ENCODE measurements around the gene POLA1.

Gene POLA1

DNA sequence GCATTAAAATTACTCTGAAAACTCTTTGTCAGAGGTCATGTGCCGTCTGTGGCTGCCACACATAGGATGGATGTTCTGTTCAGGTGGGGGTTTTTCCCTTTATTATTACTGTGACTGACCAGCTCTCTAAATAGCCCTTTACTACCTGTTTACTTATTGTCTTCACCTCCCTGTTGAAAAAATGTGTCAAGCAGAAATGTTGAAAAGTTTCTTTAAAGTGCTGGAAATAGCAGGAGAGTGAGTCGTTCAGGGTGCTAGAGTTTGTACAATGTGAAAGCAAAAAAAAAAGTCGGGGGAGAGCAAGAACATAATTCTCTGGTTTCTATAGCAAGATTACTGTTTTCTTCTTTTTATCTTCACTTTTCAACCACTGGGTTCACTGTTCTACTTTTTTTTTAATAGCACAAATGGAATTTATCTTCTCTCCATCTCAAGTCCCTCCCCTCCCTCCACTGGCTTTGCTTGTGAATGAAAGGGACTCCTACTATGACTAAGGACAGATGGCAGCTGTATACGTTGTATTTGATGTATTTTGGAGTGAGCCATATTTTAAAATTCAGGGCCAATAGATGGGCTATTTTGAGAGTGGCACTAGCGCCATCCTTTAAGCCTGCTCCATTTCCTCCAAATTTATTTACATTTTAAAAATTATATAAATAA is 288.7 kb downstream of the POLA1 start:
- DNase-seq = no peak
- no peaks in the 10 kb centered on the region for H3K9me3 Mint-ChIP-seq
- no peaks in the 10 kb centered on the region for H3K4me1 Mint-ChIP-seq
- no peak overlapping the region for H3K4me3 Mint-ChIP-seq
- peaks cover 14% of the 10 kb centered on the region for H3K36me3 Mint-ChIP-seq (ENCODE audit: low read depth)
- H3K27me3 Mint-ChIP-seq = no peaks in the 10 kb centered on the region
- ATAC-seq = no peak
- no peak overlapping the region for H3K27ac Mint-ChIP-seq

GRCh38 chrX:24983931-24984330 is 290.2 kb downstream of the POLA1 start:
- Mint-ChIP-seq H3K4me1 (no peaks in the 10 kb centered on the region), H3K27me3 (no peaks in the 10 kb centered on the region), H3K36me3 (ENCODE audit: low read depth) (peaks cover 18% of the 10 kb centered on the region), H3K9me3 (no peaks in the 10 kb centered on the region), H3K4me3 (no peak overlapping the region), H3K27ac (no peak overlapping the region)
- ATAC-seq (no peak), DNase-seq (no peak)

GRCh38 chrX:24985120-24985519 is 291.4 kb downstream of the POLA1 start:
- Mint-ChIP-seq H3K27ac (no peak overlapping the region), H3K9me3 (no peaks in the 10 kb centered on the region), H3K4me1 (no peaks in the 10 kb centered on the region)

DNA sequence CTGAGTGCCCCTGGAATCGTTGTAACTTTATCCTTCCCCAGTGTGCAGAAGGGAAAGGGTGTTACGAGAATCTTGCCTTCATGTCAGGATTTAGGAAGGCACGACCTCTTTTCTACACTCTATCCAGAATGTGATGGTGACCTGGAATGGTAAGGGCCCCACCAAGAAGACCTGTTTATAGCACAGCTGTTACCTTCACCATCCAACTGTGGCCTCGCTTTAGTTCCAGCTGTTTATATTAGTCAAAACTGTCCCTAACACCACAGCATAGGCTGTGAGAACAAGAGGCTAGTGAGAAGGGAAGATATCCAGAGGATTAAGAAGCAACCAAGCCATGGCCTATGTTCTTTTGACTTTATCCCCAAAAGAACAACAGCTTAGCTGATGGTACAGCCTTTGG is 294.0 kb downstream of the POLA1 start:
- Mint-ChIP-seq H3K4me3 (no peak overlapping the region), H3K36me3 (ENCODE audit: low read depth) (peaks cover 13% of the 10 kb centered on the region), H3K27me3 (no peaks in the 10 kb centered on the region), H3K9me3 (no peaks in the 10 kb centered on the region), H3K4me1 (no peaks in the 10 kb centered on the region), H3K27ac (no peak overlapping the region)
- DNase-seq = no peak
- ATAC-seq = no peak

More at GRCh38 chrX:24985120-24985519, 291.4 kb downstream of the POLA1 start:
- Mint-ChIP-seq H3K4me3 (no peak overlapping the region), H3K27me3 (no peaks in the 10 kb centered on the region), H3K36me3 (ENCODE audit: low read depth) (peaks cover 10% of the 10 kb centered on the region)
- DNase-seq (no peak), ATAC-seq (no peak)

- Mint-ChIP-seq H3K27me3 (no peaks in the 10 kb centered on the region), H3K4me1 (no peaks in the 10 kb centered on the region), H3K36me3 (ENCODE audit: low read depth) (peaks cover 17% of the 10 kb centered on the region), H3K4me3 (no peak overlapping the region), H3K9me3 (no peaks in the 10 kb centered on the region), H3K27ac (no peak overlapping the region)
- no peak for DNase-seq
- ATAC-seq = no peak
Observed at GRCh38 chrX:24988314-24988713, 294.6 kb downstream of the POLA1 start.

DNA sequence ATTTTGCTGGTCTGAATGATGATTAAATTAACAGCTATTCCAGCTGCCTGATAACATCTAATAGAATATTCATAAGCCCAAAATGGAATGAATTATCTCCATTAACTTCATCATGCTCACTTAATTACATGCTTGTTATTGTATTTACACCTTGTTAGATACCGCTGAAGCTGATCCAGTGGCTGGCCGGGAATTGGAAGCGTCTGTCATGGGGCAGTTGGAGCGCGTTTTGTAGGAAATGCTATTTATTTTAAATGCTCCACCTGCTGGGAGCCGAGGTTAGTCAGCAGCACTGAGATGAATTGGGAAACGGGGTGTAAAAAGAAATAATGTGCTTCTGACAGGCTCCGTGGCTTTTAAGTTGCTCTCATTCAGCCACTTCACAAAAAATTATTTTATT is 296.8 kb downstream of the POLA1 start:
- Mint-ChIP-seq H3K27ac (no peak overlapping the region), H3K4me3 (no peak overlapping the region), H3K9me3 (no peaks in the 10 kb centered on the region), H3K4me1 (no peaks in the 10 kb centered on the region), H3K27me3 (no peaks in the 10 kb centered on the region), H3K36me3 (ENCODE audit: low read depth) (peaks cover 18% of the 10 kb centered on the region)
- DNase-seq (no peak), ATAC-seq (no peak)

GRCh38 chrX:24993879-24994278 is 300.2 kb downstream of the POLA1 start:
- H3K36me3 Mint-ChIP-seq (ENCODE audit: low read depth) = peaks cover 9% of the 10 kb centered on the region
- H3K27ac Mint-ChIP-seq = no peak overlapping the region
- ATAC-seq (no peak), DNase-seq (no peak)
- H3K4me1 Mint-ChIP-seq = no peaks in the 10 kb centered on the region
- no peak overlapping the region for H3K4me3 Mint-ChIP-seq
- H3K9me3 Mint-ChIP-seq = no peaks in the 10 kb centered on the region
- H3K27me3 Mint-ChIP-seq = no peaks in the 10 kb centered on the region

DNA sequence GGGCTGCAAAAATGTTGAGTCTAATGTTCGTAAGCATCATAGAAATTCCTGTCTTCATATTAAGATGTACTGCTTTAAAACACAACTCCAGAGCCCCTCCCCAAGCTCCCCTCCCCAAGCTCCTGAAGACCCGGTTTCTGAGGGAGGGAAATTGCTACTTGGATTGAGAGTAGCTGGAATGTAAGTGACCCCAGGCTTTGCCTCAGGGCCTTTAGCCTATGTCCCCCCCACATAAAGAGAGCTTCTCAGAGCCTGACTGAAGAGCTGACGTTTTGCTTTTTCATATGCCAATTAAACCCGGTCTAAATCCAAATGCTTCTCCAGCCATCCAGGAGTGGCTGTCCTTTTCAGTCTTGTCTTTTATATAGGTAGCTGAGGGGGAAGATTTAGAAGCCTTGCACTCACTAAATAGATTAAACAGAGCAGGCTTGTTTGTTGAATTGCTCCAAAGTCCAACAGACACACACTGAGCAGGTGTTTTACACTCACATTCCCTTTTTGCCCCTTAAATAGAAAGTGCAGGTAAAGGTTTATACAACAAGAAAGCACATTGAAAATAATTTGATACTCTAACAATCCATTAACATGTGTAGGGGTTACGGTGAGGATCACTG is 302.5 kb downstream of the POLA1 start:
- Mint-ChIP-seq H3K27ac (no peak overlapping the region), H3K4me1 (no peaks in the 10 kb centered on the region), H3K36me3 (ENCODE audit: low read depth) (peaks cover 9% of the 10 kb centered on the region), H3K27me3 (no peaks in the 10 kb centered on the region), H3K4me3 (no peak overlapping the region), H3K9me3 (no peaks in the 10 kb centered on the region)
- ATAC-seq (no peak), DNase-seq (no peak)

DNA sequence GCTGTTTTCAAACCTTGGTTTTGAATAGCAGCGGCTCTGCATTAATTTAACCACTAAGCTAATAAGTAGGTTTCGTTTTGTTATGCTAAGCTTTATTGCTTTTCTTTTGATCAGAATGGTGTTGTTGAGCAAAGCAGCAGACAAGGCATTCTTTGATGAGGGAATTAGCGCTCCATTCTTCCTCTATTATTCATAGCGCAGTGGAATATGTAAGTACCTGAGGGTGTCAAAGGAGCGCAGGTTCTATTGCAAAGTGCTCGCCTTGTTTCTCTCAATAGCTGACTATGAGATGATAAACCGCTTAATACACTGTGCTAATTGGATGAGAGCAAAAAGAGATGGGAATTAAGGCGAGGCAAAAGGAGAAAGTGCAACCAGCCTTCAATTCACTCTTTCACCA is 305.8 kb downstream of the POLA1 start:
- H3K9me3 Mint-ChIP-seq = no peaks in the 10 kb centered on the region
- H3K36me3 Mint-ChIP-seq (ENCODE audit: low read depth) = peaks cover 2% of the 10 kb centered on the region
- no peak overlapping the region for H3K4me3 Mint-ChIP-seq
- H3K4me1 Mint-ChIP-seq = peaks cover 8% of the 10 kb centered on the region
- ATAC-seq (no peak), DNase-seq (no peak)
- H3K27ac Mint-ChIP-seq = no peak overlapping the region
- peaks cover 18% of the 10 kb centered on the region for H3K27me3 Mint-ChIP-seq

GRCh38 chrX:25001808-25002660 is 308.3 kb downstream of the POLA1 start:
- H3K4me1 Mint-ChIP-seq = peaks cover 14% of the 10 kb centered on the region
- DNase-seq (no peak), ATAC-seq (no peak)
- no peak overlapping the region for H3K27ac Mint-ChIP-seq
- H3K4me3 Mint-ChIP-seq = no peak overlapping the region
- H3K36me3 Mint-ChIP-seq (ENCODE audit: low read depth) = peaks cover 2% of the 10 kb centered on the region
- peaks cover 31% of the 10 kb centered on the region for H3K27me3 Mint-ChIP-seq
- no peaks in the 10 kb centered on the region for H3K9me3 Mint-ChIP-seq

GRCh38 chrX:25002661-25003020 is 308.9 kb downstream of the POLA1 start:
- Mint-ChIP-seq H3K27ac (no peak overlapping the region), H3K4me1 (peaks cover 14% of the 10 kb centered on the region), H3K27me3 (peaks cover 33% of the 10 kb centered on the region), H3K36me3 (ENCODE audit: low read depth) (peaks cover 2% of the 10 kb centered on the region), H3K9me3 (no peaks in the 10 kb centered on the region), H3K4me3 (peak overlapping the region; percentile 48)
- ATAC-seq (no peak), DNase-seq (no peak)

- no peak for ATAC-seq
- Mint-ChIP-seq H3K36me3 (ENCODE audit: low read depth) (peaks cover under 1% of the 10 kb centered on the region), H3K27me3 (peaks cover 39% of the 10 kb centered on the region), H3K4me1 (peaks cover 14% of the 10 kb centered on the region), H3K4me3 (peak overlapping the region; percentile 48), H3K9me3 (no peaks in the 10 kb centered on the region), H3K27ac (no peak overlapping the region)
- DNase-seq = no peak
Observed at GRCh38 chrX:25003066-25003849, 309.5 kb downstream of the POLA1 start.

DNA sequence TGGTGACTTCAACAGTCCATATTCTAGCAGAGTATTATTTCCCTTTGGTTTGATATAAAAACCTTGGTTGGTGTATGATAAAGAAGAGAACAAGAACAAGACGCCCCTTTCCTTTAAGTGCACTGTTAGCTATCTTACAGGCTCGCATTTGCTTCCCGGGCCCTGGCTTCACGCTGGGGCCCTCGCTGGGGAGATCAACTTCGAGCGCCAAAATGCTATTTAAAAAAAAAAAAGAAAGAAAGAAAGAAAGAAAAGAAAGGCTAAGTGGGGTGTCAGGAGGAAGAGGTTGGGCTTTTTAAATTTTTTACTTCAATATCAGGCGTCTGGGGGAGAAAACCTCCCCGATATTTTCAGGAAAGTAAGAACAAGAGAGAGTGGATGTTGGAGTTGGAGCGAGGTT is 310.3 kb downstream of the POLA1 start:
- Mint-ChIP-seq H3K36me3 (ENCODE audit: low read depth) (no peaks in the 10 kb centered on the region), H3K4me1 (peaks cover 14% of the 10 kb centered on the region), H3K27ac (no peak overlapping the region), H3K4me3 (no peak overlapping the region), H3K9me3 (no peaks in the 10 kb centered on the region), H3K27me3 (peaks cover 46% of the 10 kb centered on the region)
- DNase-seq = no peak
- no peak for ATAC-seq

DNA sequence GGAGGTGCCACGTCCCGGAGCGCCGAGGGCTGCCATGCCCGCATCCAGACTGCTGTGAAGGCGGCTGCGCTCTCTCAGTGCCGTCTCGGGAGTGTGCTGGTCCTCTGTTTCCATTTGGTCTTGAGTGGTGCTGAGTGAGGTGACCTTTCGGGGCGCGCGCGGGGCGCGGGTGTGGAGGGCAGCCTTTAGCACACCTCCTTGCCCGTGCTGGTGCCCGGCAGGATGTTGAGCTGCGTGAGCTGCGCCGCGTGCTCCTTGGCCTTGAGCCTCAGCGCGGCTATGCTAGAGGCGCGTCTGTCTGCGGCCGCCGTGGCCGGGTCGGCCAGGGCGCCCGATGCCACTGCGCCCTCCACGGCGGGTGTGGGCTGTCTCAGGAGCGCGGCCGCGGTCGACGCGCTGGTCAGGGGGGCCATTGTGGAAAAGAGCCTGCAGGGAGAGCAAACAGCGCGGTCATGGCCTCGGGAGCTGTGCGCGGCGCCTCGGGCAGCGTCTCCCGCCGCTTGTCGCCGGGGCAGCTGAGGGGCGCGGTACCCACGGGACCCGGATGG is 310.8 kb downstream of the POLA1 start:
- H3K27ac Mint-ChIP-seq = no peak overlapping the region
- DNase-seq (no peak), ATAC-seq (no peak)
- H3K36me3 Mint-ChIP-seq (ENCODE audit: low read depth) = no peaks in the 10 kb centered on the region
- H3K27me3 Mint-ChIP-seq = peaks cover 51% of the 10 kb centered on the region
- no peak overlapping the region for H3K4me3 Mint-ChIP-seq
- no peaks in the 10 kb centered on the region for H3K9me3 Mint-ChIP-seq
- H3K4me1 Mint-ChIP-seq = peaks cover 14% of the 10 kb centered on the region
